GM21619 (cell line): Measurements from ENCODE around the gene AVP.

Experiments
- ATAC-seq: cut with Tn5 transposase; IDR thresholded peaks from one replicate; pipeline ENCODE4 v1.9.1; 2021; ENCODE audit not compliant: unreplicated experiment

Gene AVP

GRCh38 chr20:3051385-3052019, 33.0 kb downstream of the AVP start:
- no peak for ATAC-seq

- no peak for ATAC-seq
Observed at GRCh38 chr20:3047486-3048419, 36.8 kb downstream of the AVP start.

GRCh38 chr20:3046677-3047462, 37.7 kb downstream of the AVP start:
- ATAC-seq = no peak

GRCh38 chr20:3045816-3046676, 38.5 kb downstream of the AVP start, which contains the start of gene MRPS26:
MRPS26 (plus strand) TSS chr20:3046052; CDS start chr20:3046069, 17 bp downstream.
- ATAC-seq = peak; percentile 82

- ATAC-seq = peak; percentile 42
Observed at GRCh38 chr20:3045042-3045815, 39.3 kb downstream of the AVP start.

GRCh38 chr20:3044336-3044965, 40.1 kb downstream of the AVP start:
- no peak for ATAC-seq

- no peak for ATAC-seq
Observed at GRCh38 chr20:3043322-3043721, 41.2 kb downstream of the AVP start, which contains the start of gene GNRH2. GNRH2 (plus strand) TSS chr20:3043622; CDS start chr20:3044415, 793 bp downstream.

GRCh38 chr20:3042625-3043024, 41.9 kb downstream of the AVP start:
- ATAC-seq = no peak

GRCh38 chr20:3041854-3042409, 42.6 kb downstream of the AVP start:
- no peak for ATAC-seq

- no peak for ATAC-seq
Observed at GRCh38 chr20:3040086-3040485, 44.4 kb downstream of the AVP start.

- ATAC-seq = no peak
Observed at GRCh38 chr20:3039426-3039825, 45.1 kb downstream of the AVP start.

GRCh38 chr20:3038454-3038853, 46.1 kb downstream of the AVP start:
- ATAC-seq = no peak

GRCh38 chr20:3037654-3038053, 46.9 kb downstream of the AVP start:
- ATAC-seq = no peak

GRCh38 chr20:3032624-3033023, 51.9 kb downstream of the AVP start:
- ATAC-seq = no peak
